A549 treated with Mapracorat at 1 μM for 4 hours (cell line): Measurements from ENCODE around the gene P2RY8. TPM values are rescaled to one million over a fixed set of nuclear protein-coding genes. Genes with fewer than 3 reads are reported as not detected.

Source experiments
- total RNA-seq: library from RNA; stranded (reverse); fragments of 200-300 nt; extraction: Qiagen RNA extraction; gene quantifications from 5 replicates; pipeline ENCODE4 v1.2.3, GENCODE V29; 2022

P2RY8 gene, protein sequence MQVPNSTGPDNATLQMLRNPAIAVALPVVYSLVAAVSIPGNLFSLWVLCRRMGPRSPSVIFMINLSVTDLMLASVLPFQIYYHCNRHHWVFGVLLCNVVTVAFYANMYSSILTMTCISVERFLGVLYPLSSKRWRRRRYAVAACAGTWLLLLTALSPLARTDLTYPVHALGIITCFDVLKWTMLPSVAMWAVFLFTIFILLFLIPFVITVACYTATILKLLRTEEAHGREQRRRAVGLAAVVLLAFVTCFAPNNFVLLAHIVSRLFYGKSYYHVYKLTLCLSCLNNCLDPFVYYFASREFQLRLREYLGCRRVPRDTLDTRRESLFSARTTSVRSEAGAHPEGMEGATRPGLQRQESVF
- total RNA-seq: 0.02 to 0.03 TPM (median 0.03 TPM) in 3 of 5 replicates, not detected in the others

DNA sequence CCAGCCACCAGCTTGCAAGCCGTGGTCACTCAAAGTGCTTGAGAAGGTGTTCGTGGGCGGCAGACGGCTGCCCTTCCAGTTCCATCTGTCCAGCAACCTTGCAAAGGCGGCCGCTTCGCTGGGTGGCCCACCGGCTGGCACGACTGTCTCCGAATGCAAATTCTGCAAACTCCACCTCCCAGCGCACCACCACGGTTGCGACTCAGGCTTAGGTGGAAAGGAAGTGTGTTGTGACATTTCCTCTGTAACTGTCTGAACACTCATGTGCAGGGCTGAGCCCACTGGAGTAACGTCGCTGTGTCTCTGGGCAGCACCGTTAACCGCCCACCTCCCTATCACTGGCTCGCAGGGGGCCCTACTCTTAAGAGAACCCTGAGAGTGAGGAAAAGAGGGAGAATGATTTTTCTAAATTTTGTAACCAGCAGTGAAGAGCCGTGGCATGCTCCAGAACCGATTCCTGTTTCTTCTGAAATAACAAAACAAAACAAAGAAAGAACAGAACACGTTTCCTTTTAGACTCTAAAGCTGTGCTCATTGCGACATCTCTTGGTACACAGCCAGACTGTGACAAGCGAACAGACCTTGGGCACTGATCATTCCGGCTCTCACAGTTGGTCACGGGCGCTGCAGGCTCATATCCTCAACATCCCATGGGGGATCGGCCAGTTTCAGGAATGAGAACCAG lies at the start of gene P2RY8:
TSS of gene P2RY8 (minus strand) at position 155 of the 685 bp plus-strand sequence. CDS start 70,627 bp downstream, outside the sequence.

DNA sequence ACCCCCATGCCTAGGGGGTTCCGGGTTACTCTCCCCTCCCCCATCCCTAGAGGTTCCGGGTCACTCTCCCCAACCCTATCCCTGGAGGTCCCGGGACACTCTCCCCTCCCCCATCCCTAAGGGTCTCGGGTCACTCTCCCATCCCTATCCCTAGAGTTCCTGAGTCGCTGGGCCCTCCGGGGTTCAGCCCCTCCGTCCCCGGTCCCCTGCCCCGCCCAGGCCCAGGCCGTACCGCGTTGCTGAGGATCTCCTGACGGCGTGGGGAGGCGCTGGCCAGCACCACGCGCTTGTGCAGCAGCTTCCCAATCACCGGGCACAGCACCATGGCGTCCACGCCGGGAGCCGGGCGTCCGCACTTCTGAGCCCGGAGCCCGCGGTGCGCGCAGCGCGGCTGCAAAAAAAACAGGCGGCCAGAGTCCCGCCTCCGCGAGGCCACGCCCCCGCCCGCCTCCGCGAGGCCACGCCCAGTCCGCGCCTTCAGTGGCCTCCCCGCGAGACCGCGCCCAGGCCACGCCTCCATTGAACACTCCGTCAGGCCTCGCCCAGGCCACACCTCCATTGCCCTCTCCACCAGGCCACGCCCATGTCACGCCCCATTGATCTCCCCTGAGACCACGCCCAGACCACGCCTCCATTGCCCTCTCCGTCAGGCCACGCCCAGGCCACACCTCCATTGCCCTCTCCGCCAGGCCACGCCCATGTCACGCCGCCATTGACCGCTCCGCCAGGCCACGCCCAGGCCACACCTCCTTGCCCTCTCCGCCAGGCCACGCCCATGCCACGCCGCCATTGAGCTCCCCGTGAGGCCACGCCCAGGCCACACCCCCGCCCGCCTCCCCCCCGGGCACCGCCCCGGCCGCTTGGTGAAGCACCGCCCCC lies 84.2 kb downstream of the P2RY8 start, which contains the start of gene ASMTL:
TSS of gene ASMTL (minus strand) at position 394 of the 879 bp plus-strand sequence. CDS start at position 325, 69 bp downstream.

Other genes starting within 250 kb of the P2RY8 start
- 0.17 to 0.45 TPM (median 0.27 TPM) in 5 replicates for gene IL3RA, start 200.4 kb downstream of the P2RY8 start, total RNA-seq
- gene SLC25A6, start 145.1 kb downstream of the P2RY8 start, total RNA-seq: 382 to 467 TPM (median 464 TPM) in 5 replicates
- gene ASMTL, start 84.3 kb downstream of the P2RY8 start, total RNA-seq: 17.0 to 21.3 TPM (median 19.6 TPM) in 5 replicates
- 25.9 to 37.5 TPM (median 36.2 TPM) in 5 replicates for gene AKAP17A, start 54.4 kb upstream of the P2RY8 start, total RNA-seq
- gene ASMT, start 77.9 kb upstream of the P2RY8 start, total RNA-seq: 0.16 to 0.53 TPM (median 0.45 TPM) in 4 of 5 replicates, not detected in the other